Esophagus squamous epithelium (tissue), 4 donors: ENCODE data around the gene LRP1.

ENCODE experiments used
- CTCF ChIP-seq, 6 experiments: fragments of 450-650 bp in 4 of 6; fragments of 200-600 bp in 2 of 6; sonication (generic) in 2 of 6; IDR thresholded peaks; one replicate each; pipeline ENCODE4 v1.5.1; 2016 to 2019; ENCODE audit warnings: antibody characterized with exemption in 6 of 6, mild to moderate bottlenecking in 4 of 6, moderate library complexity in 4 of 6
- POLR2A ChIP-seq, 4 donors: fragments of 450-650 bp; IDR thresholded peaks; one replicate each; pipeline ENCODE4 v1.6.1; 2017; ENCODE audit warnings: antibody characterized with exemption in 4 of 4, mild to moderate bottlenecking in 4 of 4, moderate library complexity in 3 of 4

GRCh38 chr12:57164454-57164853 lies 36.2 kb downstream of the LRP1 start:
- TF ChIP-seq CTCF (IDR thresholded peaks at IDR 0.05), result no peak
- no peak for TF ChIP-seq POLR2A (IDR thresholded peaks at IDR 0.05)
